Measurements from ENCODE around the gene PCYT1A.

- TF ChIP-seq, protein P1, sequence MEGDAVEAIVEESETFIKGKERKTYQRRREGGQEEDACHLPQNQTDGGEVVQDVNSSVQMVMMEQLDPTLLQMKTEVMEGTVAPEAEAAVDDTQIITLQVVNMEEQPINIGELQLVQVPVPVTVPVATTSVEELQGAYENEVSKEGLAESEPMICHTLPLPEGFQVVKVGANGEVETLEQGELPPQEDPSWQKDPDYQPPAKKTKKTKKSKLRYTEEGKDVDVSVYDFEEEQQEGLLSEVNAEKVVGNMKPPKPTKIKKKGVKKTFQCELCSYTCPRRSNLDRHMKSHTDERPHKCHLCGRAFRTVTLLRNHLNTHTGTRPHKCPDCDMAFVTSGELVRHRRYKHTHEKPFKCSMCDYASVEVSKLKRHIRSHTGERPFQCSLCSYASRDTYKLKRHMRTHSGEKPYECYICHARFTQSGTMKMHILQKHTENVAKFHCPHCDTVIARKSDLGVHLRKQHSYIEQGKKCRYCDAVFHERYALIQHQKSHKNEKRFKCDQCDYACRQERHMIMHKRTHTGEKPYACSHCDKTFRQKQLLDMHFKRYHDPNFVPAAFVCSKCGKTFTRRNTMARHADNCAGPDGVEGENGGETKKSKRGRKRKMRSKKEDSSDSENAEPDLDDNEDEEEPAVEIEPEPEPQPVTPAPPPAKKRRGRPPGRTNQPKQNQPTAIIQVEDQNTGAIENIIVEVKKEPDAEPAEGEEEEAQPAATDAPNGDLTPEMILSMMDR (IDR thresholded peaks at IDR 0.05; ENCODE audit: extremely low read depth in 1 of 2, insufficient read depth in 1 of 2, low read depth in 1 of 2, low read length in 2 of 2): no peak
- TF ChIP-seq POLR2AphosphoS5 (IDR thresholded peaks at IDR 0.05; ENCODE audit: insufficient read depth, low read depth, low read length) (no peak), JUN (IDR thresholded peaks at IDR 0.05; ENCODE audit: borderline replicate concordance, insufficient read depth, insufficient read length, low read depth) (no peak), MAX (IDR thresholded peaks at IDR 0.05; ENCODE audit: insufficient read depth, insufficient read length) (no peak), POLR2A (IDR thresholded peaks at IDR 0.05; ENCODE audit: low read depth, low read length) (no peak), MYC (IDR thresholded peaks at IDR 0.05; ENCODE audit: low read depth, low read length) (no peak)
Observed at GRCh38 chr3:196315821-196316220, 28.3 kb upstream of the PCYT1A start.
